Transverse colon (tissue), 4 donors: Measurements from ENCODE around the gene DEDD2.

Experiments
- EP300 ChIP-seq: sonication (generic); formaldehyde crosslinking; IDR thresholded peaks from one replicate; pipeline ENCODE4 v1.6.1; 2017; ENCODE audit warnings: antibody characterized with exemption, low read depth
- POLR2A ChIP-seq: fragments of 450-650 bp; IDR thresholded peaks from one replicate; pipeline ENCODE4 v1.6.1; 2016; ENCODE audit warnings: antibody characterized with exemption, mild to moderate bottlenecking, moderate library complexity
- POLR2AphosphoS5 ChIP-seq, 3 donors: sonication (generic); formaldehyde crosslinking; IDR thresholded peaks; one replicate each; pipeline ENCODE4 v1.6.1; 2016; ENCODE audit warnings: antibody characterized with exemption in 3 of 3
- TF ChIP-seq, protein P1 (sequence below), 5 experiments: fragments of 200-600 bp in 3 of 5; fragments of 450-650 bp in 2 of 5; sonication (generic) in 3 of 5; IDR thresholded peaks; 1 replicate in 2 of 5; 2 replicates in 3 of 5; pipeline ENCODE4 v1.5.1; 2016 to 2017; ENCODE audit warnings: antibody characterized with exemption in 5 of 5, inconsistent platforms in 3 of 5, mild to moderate bottlenecking in 2 of 5, moderate library complexity in 1 of 5

DNA sequence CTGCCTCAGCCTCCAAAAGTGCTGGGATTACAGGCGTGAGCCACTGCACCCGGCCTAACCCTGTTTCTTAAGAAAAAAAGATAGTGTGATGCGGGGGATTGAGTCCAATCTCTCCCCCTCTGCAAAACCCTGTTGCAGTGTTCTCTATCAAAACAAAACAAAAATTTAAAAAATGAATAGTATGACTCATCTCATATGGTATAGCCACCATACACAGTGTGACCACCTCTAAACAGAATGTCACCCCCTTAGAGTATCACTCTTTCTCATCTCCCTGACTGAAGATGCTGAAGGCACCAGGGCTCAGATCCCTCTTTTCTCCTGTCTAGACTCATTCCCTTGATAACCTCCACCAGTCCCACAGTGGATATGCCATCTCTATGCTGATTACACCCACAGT lies 44.3 kb upstream of the DEDD2 start:
- TF ChIP-seq POLR2A (no peak), POLR2AphosphoS5 (IDR thresholded peaks at IDR 0.05) (no peak), EP300 (no peak)
- TF ChIP-seq, protein P1, sequence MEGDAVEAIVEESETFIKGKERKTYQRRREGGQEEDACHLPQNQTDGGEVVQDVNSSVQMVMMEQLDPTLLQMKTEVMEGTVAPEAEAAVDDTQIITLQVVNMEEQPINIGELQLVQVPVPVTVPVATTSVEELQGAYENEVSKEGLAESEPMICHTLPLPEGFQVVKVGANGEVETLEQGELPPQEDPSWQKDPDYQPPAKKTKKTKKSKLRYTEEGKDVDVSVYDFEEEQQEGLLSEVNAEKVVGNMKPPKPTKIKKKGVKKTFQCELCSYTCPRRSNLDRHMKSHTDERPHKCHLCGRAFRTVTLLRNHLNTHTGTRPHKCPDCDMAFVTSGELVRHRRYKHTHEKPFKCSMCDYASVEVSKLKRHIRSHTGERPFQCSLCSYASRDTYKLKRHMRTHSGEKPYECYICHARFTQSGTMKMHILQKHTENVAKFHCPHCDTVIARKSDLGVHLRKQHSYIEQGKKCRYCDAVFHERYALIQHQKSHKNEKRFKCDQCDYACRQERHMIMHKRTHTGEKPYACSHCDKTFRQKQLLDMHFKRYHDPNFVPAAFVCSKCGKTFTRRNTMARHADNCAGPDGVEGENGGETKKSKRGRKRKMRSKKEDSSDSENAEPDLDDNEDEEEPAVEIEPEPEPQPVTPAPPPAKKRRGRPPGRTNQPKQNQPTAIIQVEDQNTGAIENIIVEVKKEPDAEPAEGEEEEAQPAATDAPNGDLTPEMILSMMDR (IDR thresholded peaks at IDR 0.05), result no peak
